ENCODE measurements around the gene OTC. TPM values are rescaled to one million over a fixed set of nuclear protein-coding genes. Genes with fewer than 3 reads are reported as not detected.

OTC gene
- total RNA-seq, 1 experiment from 2014 or later: not detected

GRCh38 chrX:38437093-38437492 lies 84.7 kb downstream of the OTC start:
- Mint-ChIP-seq H3K27ac (ENCODE audit: low read depth, unreplicated experiment) (no peak overlapping the region), H3K9me3 (ENCODE audit: unreplicated experiment) (no peaks in the 10 kb centered on the region), H3K4me3 (ENCODE audit: unreplicated experiment) (no peak overlapping the region), H3K4me1 (ENCODE audit: insufficient read depth, unreplicated experiment) (no peaks in the 10 kb centered on the region), H3K27me3 (ENCODE audit: insufficient read depth, unreplicated experiment) (peaks cover 45% of the 10 kb centered on the region), H3K36me3 (ENCODE audit: insufficient read depth, unreplicated experiment) (no peaks in the 10 kb centered on the region)
- TF ChIP-seq, protein P1, sequence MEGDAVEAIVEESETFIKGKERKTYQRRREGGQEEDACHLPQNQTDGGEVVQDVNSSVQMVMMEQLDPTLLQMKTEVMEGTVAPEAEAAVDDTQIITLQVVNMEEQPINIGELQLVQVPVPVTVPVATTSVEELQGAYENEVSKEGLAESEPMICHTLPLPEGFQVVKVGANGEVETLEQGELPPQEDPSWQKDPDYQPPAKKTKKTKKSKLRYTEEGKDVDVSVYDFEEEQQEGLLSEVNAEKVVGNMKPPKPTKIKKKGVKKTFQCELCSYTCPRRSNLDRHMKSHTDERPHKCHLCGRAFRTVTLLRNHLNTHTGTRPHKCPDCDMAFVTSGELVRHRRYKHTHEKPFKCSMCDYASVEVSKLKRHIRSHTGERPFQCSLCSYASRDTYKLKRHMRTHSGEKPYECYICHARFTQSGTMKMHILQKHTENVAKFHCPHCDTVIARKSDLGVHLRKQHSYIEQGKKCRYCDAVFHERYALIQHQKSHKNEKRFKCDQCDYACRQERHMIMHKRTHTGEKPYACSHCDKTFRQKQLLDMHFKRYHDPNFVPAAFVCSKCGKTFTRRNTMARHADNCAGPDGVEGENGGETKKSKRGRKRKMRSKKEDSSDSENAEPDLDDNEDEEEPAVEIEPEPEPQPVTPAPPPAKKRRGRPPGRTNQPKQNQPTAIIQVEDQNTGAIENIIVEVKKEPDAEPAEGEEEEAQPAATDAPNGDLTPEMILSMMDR (IDR thresholded peaks at IDR 0.05; ENCODE audit: unreplicated experiment): no peak
- no TSS peak for BruUV-seq (replicated peaks)
- intact Hi-C loops (cut with micrococcal nuclease): no loop called here
- peak; percentile 9 for DNase-seq (ENCODE audit: unreplicated experiment)
- ChIA-PET POLR2A (no interaction called here), CTCF (no interaction called here)

DNA sequence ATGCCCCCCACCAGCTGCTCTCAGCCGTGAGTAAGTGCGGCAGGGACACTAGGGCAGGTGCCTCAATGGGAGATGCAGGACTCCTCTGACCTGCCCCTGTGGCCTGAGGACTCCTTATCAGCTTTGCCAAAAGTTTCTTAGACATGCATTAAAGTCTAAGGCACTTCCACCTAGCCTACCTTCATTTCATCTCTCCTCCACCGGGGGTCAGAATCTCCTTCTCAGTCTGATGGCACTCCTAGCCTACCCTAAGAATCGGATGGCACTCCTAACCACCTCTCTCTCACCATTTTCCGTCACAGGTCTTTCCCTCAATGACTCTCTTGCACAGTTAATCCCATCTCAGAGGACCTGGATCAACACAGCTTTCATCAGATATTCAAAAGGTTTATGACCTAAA lies 85.9 kb downstream of the OTC start:
- Mint-ChIP-seq H3K27me3 (ENCODE audit: insufficient read depth, unreplicated experiment) (peaks cover 46% of the 10 kb centered on the region), H3K4me3 (ENCODE audit: unreplicated experiment) (no peak overlapping the region), H3K36me3 (ENCODE audit: insufficient read depth, unreplicated experiment) (no peaks in the 10 kb centered on the region), H3K4me1 (ENCODE audit: insufficient read depth, unreplicated experiment) (no peaks in the 10 kb centered on the region), H3K27ac (ENCODE audit: low read depth, unreplicated experiment) (no peak overlapping the region), H3K9me3 (ENCODE audit: unreplicated experiment) (no peaks in the 10 kb centered on the region)
- peak; percentile 3 for DNase-seq (ENCODE audit: unreplicated experiment)
- POLR2A ChIA-PET: no interaction called here
- TF ChIP-seq, protein P1 (IDR thresholded peaks at IDR 0.05; ENCODE audit: unreplicated experiment): no peak
- CTCF ChIA-PET: no interaction called here
- BruUV-seq (replicated peaks): no TSS peak
- intact Hi-C loops (cut with micrococcal nuclease): no loop called here

- ChIA-PET CTCF (no interaction called here), POLR2A (no interaction called here)
- TF ChIP-seq, protein P1 (IDR thresholded peaks at IDR 0.05; ENCODE audit: unreplicated experiment): no peak
- no peaks in the 10 kb centered on the region for H3K4me1 Mint-ChIP-seq (ENCODE audit: insufficient read depth, unreplicated experiment)
- no peak overlapping the region for H3K4me3 Mint-ChIP-seq (ENCODE audit: unreplicated experiment)
- no peaks in the 10 kb centered on the region for H3K9me3 Mint-ChIP-seq (ENCODE audit: unreplicated experiment)
- H3K27me3 Mint-ChIP-seq (ENCODE audit: insufficient read depth, unreplicated experiment): peaks cover 50% of the 10 kb centered on the region
- H3K27ac Mint-ChIP-seq (ENCODE audit: low read depth, unreplicated experiment): no peak overlapping the region
- no peaks in the 10 kb centered on the region for H3K36me3 Mint-ChIP-seq (ENCODE audit: insufficient read depth, unreplicated experiment)
- intact Hi-C loops (cut with micrococcal nuclease): no loop called here
- no TSS peak for BruUV-seq (replicated peaks)
- DNase-seq (ENCODE audit: unreplicated experiment): no peak
These were observed 100.2 kb downstream of the OTC start for GRCh38 chrX:38452603-38453002.

DNA sequence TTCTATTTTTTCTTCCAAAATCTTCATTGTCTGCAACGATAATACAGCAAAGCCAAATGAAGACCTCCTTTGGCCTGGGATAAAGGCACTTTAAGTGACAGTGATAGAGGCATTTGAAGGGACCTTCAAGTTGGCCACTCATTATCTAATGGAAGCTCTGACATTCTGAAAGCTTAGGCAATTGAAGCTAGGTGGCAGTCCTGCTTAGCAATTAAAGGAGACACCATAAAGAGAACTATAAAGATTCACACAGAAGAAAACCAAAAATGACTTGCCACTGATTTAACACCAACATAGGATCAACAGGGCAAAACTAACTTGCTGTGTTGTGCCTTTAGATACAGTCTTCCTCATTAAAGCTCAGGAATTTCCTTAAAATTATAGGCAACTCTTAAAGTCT lies 105.7 kb downstream of the OTC start:
- TF ChIP-seq, protein P1 (IDR thresholded peaks at IDR 0.05; ENCODE audit: unreplicated experiment): no peak
- Mint-ChIP-seq H3K27me3 (ENCODE audit: insufficient read depth, unreplicated experiment) (peaks cover 39% of the 10 kb centered on the region), H3K4me1 (ENCODE audit: insufficient read depth, unreplicated experiment) (no peaks in the 10 kb centered on the region), H3K27ac (ENCODE audit: low read depth, unreplicated experiment) (no peak overlapping the region), H3K9me3 (ENCODE audit: unreplicated experiment) (no peaks in the 10 kb centered on the region), H3K4me3 (ENCODE audit: unreplicated experiment) (no peak overlapping the region), H3K36me3 (ENCODE audit: insufficient read depth, unreplicated experiment) (no peaks in the 10 kb centered on the region)
- DNase-seq (ENCODE audit: unreplicated experiment): peak; percentile 18
- ChIA-PET CTCF (interaction anchor here (0.6 to 3.7 kb wide), 9 partner anchors 10 to 206 kb away, joined by 3 to 28 read pairs (median 4); no protein-coding TSS in a partner anchor), POLR2A (interaction anchor here (0.6 to 1.1 kb wide), 2 partner anchors 32 to 902 kb away, joined by 3 to 4 read pairs; no protein-coding TSS in a partner anchor)
- BruUV-seq (replicated peaks): no TSS peak
- intact Hi-C loops (cut with micrococcal nuclease): loop anchor here (1.0 kb wide), 1 partner anchor 196 kb away; no protein-coding TSS in a partner anchor
